HUES6 (cell line): Measurements from ENCODE around the gene DGKH.
"Not testable (repeated sequence)": the region's sequence is repeated elsewhere in the genome, so short reads cannot be mapped to it uniquely, and the experiment has no call there.

Experiments used
- H3K27ac ChIP-seq: 2 replicates; pipeline ENCODE4 v1.7.0; 2013; ENCODE audit warnings: low read depth, mild to moderate bottlenecking, low read length, inconsistent platforms
- H3K27me3 ChIP-seq: 2 replicates; pipeline ENCODE4 v1.6.1; 2013; ENCODE audit warnings: low read length; ENCODE audit not compliant: control insufficient read depth, insufficient read depth
- H3K36me3 ChIP-seq: 2 replicates; pipeline ENCODE4 v1.6.1; 2013; ENCODE audit warnings: low read length; ENCODE audit not compliant: control insufficient read depth, insufficient read depth
- H3K4me1 ChIP-seq: 2 replicates; pipeline ENCODE4 v1.6.1; 2013; ENCODE audit warnings: low read length; ENCODE audit not compliant: control insufficient read depth, insufficient read depth
- H3K4me3 ChIP-seq: 2 replicates; pipeline ENCODE4 v1.5.1; 2013; ENCODE audit warnings: low read depth, low read length
- H3K9ac ChIP-seq: one replicate; pipeline ENCODE4 v1.6.1; 2013; ENCODE audit warnings: mild to moderate bottlenecking, low read length
- H3K9me3 ChIP-seq: 2 replicates; pipeline ENCODE4 v1.6.1; 2013; ENCODE audit warnings: low read depth, low read length; ENCODE audit not compliant: control insufficient read depth, insufficient read depth

The DGKH gene

DNA sequence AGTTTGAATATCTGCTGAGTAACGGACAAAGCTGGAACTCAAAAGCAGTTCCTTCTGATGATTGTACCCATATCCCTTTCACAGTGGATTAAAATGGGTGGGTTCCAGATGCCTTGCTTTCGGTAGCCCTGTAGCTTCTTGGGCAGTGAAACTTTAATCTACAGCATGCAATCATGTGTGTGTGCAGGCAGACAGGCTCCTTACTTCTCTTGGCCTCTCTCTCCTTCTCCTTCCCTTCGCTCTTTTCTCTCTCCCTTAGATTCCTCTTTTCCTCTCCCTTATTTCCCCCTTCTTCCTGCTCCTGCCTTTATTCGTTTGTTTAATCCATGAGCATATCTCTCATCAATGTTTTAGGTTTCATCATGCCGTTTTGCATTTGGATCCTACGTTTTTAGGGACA is 8.1 kb downstream of the DGKH start:
- H3K9me3 ChIP-seq: peaks cover 4% of the 10 kb centered on the region; the same call in 1 of the 2 replicates
- no peaks in the 10 kb centered on the region for H3K4me1 ChIP-seq
- H3K9ac ChIP-seq: no peak overlapping the region
- no peaks in the 10 kb centered on the region for H3K27me3 ChIP-seq
- no peaks in the 10 kb centered on the region for H3K36me3 ChIP-seq
- no peak overlapping the region for H3K27ac ChIP-seq
- H3K4me3 ChIP-seq: no peak overlapping the region

- no peaks in the 10 kb centered on the region for H3K27me3 ChIP-seq
- no peak overlapping the region for H3K9ac ChIP-seq
- no peak overlapping the region for H3K4me3 ChIP-seq
- no peak overlapping the region for H3K27ac ChIP-seq
- no peaks in the 10 kb centered on the region for H3K4me1 ChIP-seq
- peaks cover 4% of the 10 kb centered on the region; the same call in 1 of the 2 replicates for H3K9me3 ChIP-seq
- H3K36me3 ChIP-seq: no peaks in the 10 kb centered on the region
These were observed 9.6 kb downstream of the DGKH start for GRCh38 chr13:42057918-42058530.

DNA sequence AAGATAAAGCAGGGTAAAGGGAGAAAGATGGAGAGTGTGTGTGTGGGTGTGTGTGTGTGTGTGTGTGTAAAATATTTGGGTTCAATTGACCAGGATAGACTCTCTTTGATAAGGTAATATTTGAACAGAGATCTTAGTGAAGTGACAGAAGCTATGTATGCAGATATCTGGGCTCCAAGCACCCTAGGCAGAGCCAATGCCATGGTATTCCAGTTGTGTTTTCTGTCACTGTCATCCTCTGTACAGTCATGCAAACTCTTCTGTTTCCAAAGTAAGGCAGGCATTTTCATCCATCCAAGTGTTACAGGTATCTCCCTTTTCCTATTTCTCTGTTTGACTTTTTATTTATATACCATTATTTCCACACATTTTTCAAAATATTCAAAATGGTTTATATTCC is 13.5 kb downstream of the DGKH start:
- H3K9me3 ChIP-seq: peaks cover 4% of the 10 kb centered on the region; the same call in 1 of the 2 replicates
- no peaks in the 10 kb centered on the region for H3K4me1 ChIP-seq
- no peaks in the 10 kb centered on the region for H3K27me3 ChIP-seq
- H3K36me3 ChIP-seq: 0 out of 2 replicates have a peak, but pooled peaks cover 5% of the 10 kb centered on the region
- H3K27ac ChIP-seq: no peak overlapping the region
- H3K9ac ChIP-seq: no peak overlapping the region
- H3K4me3 ChIP-seq: no peak overlapping the region

GRCh38 chr13:42063105-42063504 is 14.7 kb downstream of the DGKH start:
- H3K9me3 ChIP-seq: 0 out of 2 replicates have a peak, but pooled peaks cover 4% of the 10 kb centered on the region
- no peak overlapping the region for H3K27ac ChIP-seq
- no peaks in the 10 kb centered on the region for H3K27me3 ChIP-seq
- no peak overlapping the region for H3K9ac ChIP-seq
- H3K4me3 ChIP-seq: no peak overlapping the region
- 0 out of 2 replicates have a peak, but pooled peaks cover 5% of the 10 kb centered on the region for H3K36me3 ChIP-seq
- H3K4me1 ChIP-seq: no peaks in the 10 kb centered on the region

DNA sequence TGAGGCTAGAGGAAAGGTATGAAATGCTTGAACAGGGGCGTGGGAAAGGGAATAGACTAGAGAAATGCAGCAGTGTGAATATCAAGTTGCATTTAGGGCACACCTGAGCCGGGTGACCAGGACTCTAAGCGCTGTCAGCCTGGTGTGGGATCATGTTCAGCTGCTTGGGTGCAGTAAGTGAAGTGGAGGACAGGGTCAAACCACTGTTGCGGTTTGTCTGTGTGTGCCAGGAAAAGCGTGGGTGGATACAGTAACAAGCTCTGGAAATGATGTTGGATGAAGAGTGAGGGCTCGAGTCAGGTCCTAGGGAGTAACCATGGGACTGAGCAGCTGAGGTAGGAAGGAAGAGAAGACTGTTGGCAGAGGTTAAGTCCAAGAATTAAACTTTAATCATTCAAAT is 15.8 kb downstream of the DGKH start:
- Histone ChIP-seq H3K27me3 (no peaks in the 10 kb centered on the region), H3K9ac (no peak overlapping the region), H3K27ac (no peak overlapping the region), H3K9me3 (no peaks in the 10 kb centered on the region), H3K36me3 (0 out of 2 replicates have a peak, but pooled peaks cover 5% of the 10 kb centered on the region), H3K4me1 (no peaks in the 10 kb centered on the region), H3K4me3 (no peak overlapping the region)

DNA sequence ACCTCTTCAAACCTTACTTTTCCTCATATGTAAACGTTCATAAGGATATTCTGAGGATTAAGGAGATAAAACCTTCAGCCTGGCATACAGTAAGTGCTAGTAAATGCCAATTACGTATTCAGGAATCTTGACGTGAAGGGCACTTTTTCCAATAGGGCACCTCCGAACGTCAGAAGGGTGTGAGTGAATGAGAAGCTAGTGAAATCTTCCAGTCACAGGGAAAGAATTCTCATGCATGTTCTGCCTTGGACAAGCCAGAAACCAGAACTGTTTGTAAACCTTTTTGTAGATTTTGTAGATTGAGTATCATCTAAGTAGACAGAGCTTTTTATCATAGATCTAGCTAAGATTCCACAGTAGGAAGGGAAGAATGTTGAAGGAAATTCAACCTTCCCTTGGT is 16.5 kb downstream of the DGKH start:
- Histone ChIP-seq H3K9me3 (no peaks in the 10 kb centered on the region), H3K27me3 (no peaks in the 10 kb centered on the region), H3K36me3 (0 out of 2 replicates have a peak, but pooled peaks cover 5% of the 10 kb centered on the region), H3K4me3 (no peak overlapping the region), H3K27ac (no peak overlapping the region), H3K4me1 (no peaks in the 10 kb centered on the region), H3K9ac (no peak overlapping the region)

- Histone ChIP-seq H3K4me1 (no peaks in the 10 kb centered on the region), H3K36me3 (0 out of 2 replicates have a peak, but pooled peaks cover 5% of the 10 kb centered on the region), H3K4me3 (no peak overlapping the region), H3K9me3 (no peaks in the 10 kb centered on the region), H3K27ac (no peak overlapping the region), H3K27me3 (no peaks in the 10 kb centered on the region), H3K9ac (no peak overlapping the region)
These were observed 17.0 kb downstream of the DGKH start for GRCh38 chr13:42065414-42065813.

DNA sequence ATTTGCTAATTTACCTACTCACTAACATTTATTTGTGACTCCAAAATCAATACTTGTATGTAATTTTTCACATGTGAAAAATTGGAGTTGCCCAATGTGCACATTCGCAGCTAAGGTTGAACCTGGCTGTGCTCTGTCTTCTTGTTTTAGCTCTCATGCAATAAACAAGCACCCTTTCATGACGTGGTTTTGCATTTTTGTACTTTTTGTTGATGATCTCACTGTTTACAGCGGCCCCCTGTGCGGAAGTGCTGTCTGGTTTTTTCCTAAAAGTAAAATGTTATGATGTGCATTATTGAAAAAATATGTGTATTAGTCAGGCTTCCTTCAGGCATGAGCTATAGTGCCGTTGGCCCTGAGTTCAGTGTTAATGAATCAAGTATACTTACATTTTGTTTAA is 18.1 kb downstream of the DGKH start:
- Histone ChIP-seq H3K27ac (no peak overlapping the region), H3K9ac (no peak overlapping the region), H3K9me3 (no peaks in the 10 kb centered on the region), H3K27me3 (no peaks in the 10 kb centered on the region), H3K4me1 (no peaks in the 10 kb centered on the region), H3K36me3 (0 out of 2 replicates have a peak, but pooled peaks cover 5% of the 10 kb centered on the region), H3K4me3 (no peak overlapping the region)

DNA sequence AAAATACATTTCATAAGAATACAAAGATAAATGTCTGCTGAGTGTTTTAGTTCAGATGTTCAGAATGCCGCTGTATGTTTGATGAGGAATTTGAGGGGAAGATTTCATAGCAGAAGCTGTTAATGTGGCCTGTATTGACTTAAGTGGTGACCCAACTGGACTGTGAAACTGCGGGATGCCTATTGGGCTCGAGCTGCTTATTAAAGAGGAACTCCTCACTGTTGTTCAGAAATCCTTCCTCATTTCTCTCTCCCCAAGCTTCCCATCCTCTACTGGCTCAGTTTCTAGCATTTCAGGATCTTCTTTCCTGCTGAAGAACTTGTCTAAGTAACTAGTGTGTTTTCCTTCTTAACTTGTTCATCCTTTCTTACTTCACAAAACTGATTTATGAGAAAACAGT is 20.4 kb downstream of the DGKH start:
- 0 out of 2 replicates have a peak, but pooled peaks cover 5% of the 10 kb centered on the region for H3K36me3 ChIP-seq
- H3K4me1 ChIP-seq: no peaks in the 10 kb centered on the region
- H3K27me3 ChIP-seq: no peaks in the 10 kb centered on the region
- no peak overlapping the region for H3K27ac ChIP-seq
- H3K9ac ChIP-seq: no peak overlapping the region
- H3K9me3 ChIP-seq: no peaks in the 10 kb centered on the region
- no peak overlapping the region for H3K4me3 ChIP-seq

GRCh38 chr13:42070599-42070998 is 22.2 kb downstream of the DGKH start:
- not testable (repeated sequence) for H3K4me3 ChIP-seq, H3K27ac ChIP-seq, H3K36me3 ChIP-seq, H3K9me3 ChIP-seq, H3K9ac ChIP-seq, H3K4me1 ChIP-seq, H3K27me3 ChIP-seq

DNA sequence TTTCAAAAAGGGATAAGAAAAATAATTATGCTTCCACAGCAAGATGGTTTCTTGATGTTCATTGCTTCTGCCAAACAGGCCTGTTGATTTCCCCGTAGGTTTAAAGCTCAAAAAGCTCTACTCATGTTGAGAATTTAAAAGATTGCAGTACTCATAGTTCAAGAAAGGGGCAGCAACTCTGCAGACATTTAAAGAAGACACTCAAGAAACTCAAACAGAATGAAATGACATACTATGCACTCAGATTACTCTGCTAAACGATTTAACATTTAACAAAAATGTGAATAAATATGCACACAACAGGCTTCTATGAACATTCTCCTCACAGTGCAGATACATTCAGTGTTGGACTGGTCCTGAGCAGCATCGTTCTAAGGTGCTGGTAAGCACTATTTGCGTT is 22.7 kb downstream of the DGKH start:
- not testable (repeated sequence) for H3K27ac ChIP-seq, H3K4me3 ChIP-seq, H3K9ac ChIP-seq, H3K27me3 ChIP-seq, H3K36me3 ChIP-seq, H3K4me1 ChIP-seq, H3K9me3 ChIP-seq
